Lower leg skin (tissue), 4 donors: Measurements from ENCODE around the gene NETO2. TPM values are rescaled to one million over a fixed set of nuclear protein-coding genes. Genes with fewer than 3 reads are reported as not detected.
"Not testable (repeated sequence)": the region's sequence is repeated elsewhere in the genome, so short reads cannot be mapped to it uniquely, and the experiment has no call there.

ENCODE experiments used
- DNase-seq, 2 donors: peaks; one replicate each; pipeline ENCODE4 v3.0.0-alpha.2; 2019; ENCODE audit warnings: low spot score in 2 of 2
- H3K4me3 ChIP-seq: fragments of 200-600 bp; sonication (generic); 2 replicates; pipeline ENCODE4 v1.5.1; 2017; ENCODE audit warnings: mild to moderate bottlenecking, low read depth; ENCODE audit not compliant: poor library complexity, severe bottlenecking
- POLR2A ChIP-seq, 2 donors: fragments of 450-650 bp; IDR thresholded peaks; one replicate each; pipeline ENCODE4 v1.6.1; 2016 to 2017; ENCODE audit warnings: antibody characterized with exemption in 2 of 2, mild to moderate bottlenecking in 1 of 2, moderate library complexity in 1 of 2
- WGBS, 2 donors: methylation state at CpG; one replicate each; pipeline ENCODE4 v1.1.5; 2018; 5-methylcytosine and 5-hydroxymethylcytosine counted together
- intact Hi-C: fragments of 100-400 bp; cut with DNase I; formaldehyde crosslinking; loops from one replicate; pipeline ENCODE4 v1.15.0; 2023; ENCODE audit warnings: low total_unique reads
- total RNA-seq, 4 donors: library from RNA; depleted of rRNA; stranded (reverse); fragments of >200 nt; gene quantifications; one replicate each; pipeline ENCODE4 v1.1.0, GENCODE V29; 2016
- TF ChIP-seq, protein P1 (sequence below), 3 donors: fragments of 450-650 bp; IDR thresholded peaks; one replicate each; pipeline ENCODE4 v1.5.1; 2016; ENCODE audit warnings: antibody characterized with exemption in 3 of 3, mild to moderate bottlenecking in 3 of 3, moderate library complexity in 2 of 3

Gene NETO2
- total RNA-seq, 4 donors from 2014 or later: 0.37 to 2.2 (median 1.1) TPM; not detected in 1

DNA sequence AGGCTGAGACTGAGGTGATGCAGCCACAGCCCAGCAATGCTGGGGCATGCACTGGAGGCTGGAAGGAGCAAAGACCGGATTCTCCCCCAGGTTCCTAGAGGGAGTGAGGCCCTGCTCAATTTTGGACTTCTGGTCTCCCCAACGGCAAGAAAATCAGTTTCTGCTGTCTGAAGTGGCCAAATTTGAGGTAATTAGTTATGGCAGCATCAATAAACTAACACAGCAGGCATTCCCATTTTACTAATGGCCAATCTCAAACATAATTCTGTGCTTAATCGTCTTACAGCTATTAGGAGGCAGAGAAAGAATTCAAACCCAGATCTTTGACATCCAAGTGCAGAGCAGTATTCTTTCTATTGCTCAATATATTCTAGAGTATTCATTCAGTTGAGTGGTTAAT lies 16.2 kb downstream of the NETO2 start:
- TF ChIP-seq, protein P1, sequence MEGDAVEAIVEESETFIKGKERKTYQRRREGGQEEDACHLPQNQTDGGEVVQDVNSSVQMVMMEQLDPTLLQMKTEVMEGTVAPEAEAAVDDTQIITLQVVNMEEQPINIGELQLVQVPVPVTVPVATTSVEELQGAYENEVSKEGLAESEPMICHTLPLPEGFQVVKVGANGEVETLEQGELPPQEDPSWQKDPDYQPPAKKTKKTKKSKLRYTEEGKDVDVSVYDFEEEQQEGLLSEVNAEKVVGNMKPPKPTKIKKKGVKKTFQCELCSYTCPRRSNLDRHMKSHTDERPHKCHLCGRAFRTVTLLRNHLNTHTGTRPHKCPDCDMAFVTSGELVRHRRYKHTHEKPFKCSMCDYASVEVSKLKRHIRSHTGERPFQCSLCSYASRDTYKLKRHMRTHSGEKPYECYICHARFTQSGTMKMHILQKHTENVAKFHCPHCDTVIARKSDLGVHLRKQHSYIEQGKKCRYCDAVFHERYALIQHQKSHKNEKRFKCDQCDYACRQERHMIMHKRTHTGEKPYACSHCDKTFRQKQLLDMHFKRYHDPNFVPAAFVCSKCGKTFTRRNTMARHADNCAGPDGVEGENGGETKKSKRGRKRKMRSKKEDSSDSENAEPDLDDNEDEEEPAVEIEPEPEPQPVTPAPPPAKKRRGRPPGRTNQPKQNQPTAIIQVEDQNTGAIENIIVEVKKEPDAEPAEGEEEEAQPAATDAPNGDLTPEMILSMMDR (IDR thresholded peaks at IDR 0.05): no peak
- no peak for TF ChIP-seq POLR2A (IDR thresholded peaks at IDR 0.05)
- DNase-seq: no peak
- H3K4me3 ChIP-seq: no peak overlapping the region
- 77 to 85% methylated on average over 3 of the region's 3 CpGs for WGBS, 2 donors
- intact Hi-C loops: no loop called here

DNA sequence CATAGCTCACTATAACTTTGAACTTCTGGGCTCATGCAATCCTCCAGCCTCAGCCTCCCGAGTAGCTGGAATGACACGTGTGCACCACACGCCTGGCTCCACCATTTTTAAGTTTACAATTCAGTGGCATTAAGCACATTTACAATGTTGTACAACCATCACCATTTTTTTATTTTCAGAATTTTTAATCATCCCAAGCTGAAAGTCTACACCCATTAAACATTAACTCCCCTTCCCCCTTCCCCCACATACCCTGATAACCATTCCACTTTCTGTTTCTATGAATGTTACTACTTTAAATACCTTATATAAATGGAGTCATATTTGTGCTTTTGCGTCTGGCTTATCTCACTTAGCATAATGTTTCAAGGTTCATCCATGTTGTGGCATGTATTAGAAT lies 18.0 kb downstream of the NETO2 start:
- intact Hi-C loops: no loop called here
- TF ChIP-seq POLR2A (IDR thresholded peaks at IDR 0.05): no peak
- TF ChIP-seq, protein P1 (IDR thresholded peaks at IDR 0.05): no peak
- no peak overlapping the region for H3K4me3 ChIP-seq
- whole genome bisulfite sequencing, 2 donors: 92 to 94% methylated on average over 4 of the region's 4 CpGs
- no peak for DNase-seq

DNA sequence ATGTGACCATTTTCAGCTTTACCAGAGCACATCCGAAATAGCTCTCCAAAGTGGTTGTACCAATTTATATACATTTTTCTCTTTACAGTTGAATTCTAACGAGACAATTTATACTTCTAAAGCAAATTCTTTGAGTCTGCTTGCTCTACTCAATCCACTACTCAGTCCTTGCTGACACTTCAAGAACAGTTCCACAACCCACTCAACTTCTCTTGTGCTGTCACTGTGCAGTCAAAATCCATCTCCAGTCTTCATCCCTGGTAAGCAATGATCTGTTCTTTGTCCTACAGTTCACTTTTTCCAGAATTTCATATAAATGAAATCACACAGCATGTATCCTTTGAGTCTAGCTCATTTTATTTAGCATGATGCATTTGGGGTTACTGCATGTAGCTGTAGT lies 30.6 kb downstream of the NETO2 start:
- intact Hi-C loops: no loop called here
- 92% methylated on average over 2 of the region's 2 CpGs for WGBS, 2 donors
- no peak for TF ChIP-seq POLR2A (IDR thresholded peaks at IDR 0.05)
- TF ChIP-seq, protein P1 (IDR thresholded peaks at IDR 0.05): no peak
- DNase-seq: no peak
- H3K4me3 ChIP-seq: no peak overlapping the region

DNA sequence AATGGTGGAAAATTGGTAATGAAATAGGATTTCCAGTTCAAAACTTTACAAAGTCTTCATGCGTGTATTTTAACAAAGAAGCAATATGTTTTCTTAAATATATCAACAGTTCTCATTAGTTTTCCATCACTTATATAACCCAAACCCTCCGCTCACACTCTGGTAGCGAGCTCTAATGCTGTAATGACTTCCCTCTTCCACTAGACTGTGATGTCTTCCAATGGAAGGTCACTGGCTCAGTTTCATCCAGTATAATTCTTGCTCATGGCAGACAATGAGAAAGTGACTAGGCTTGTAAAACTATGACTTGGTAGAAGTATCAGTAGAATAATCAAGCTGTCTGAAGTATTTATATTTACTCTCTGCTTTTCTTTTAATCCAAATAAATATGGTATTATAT lies 32.8 kb downstream of the NETO2 start:
- no peak overlapping the region for H3K4me3 ChIP-seq
- DNase-seq: no peak
- intact Hi-C loops: no loop called here
- 92 to 93% methylated on average over 3 of the region's 3 CpGs for WGBS, 2 donors
- no peak for TF ChIP-seq POLR2A (IDR thresholded peaks at IDR 0.05)
- TF ChIP-seq, protein P1 (IDR thresholded peaks at IDR 0.05): no peak

DNA sequence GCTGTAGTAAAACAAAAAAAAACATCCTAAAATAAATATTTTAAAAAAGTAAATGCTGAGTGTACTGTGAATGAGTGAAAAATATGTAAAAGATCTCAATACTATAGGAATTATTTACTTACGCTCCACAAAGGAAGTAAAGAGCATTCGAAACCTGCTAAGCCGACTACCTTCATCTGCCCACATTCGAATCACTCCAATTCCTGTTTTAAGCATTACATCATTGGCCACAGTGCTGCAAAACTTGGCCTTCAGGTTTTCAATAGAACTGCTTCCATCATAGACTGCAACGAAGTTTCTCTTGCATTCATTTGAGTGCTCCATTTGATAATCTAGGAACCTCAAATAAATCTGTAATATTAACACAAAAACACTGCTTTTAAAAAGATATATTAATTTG lies 34.4 kb downstream of the NETO2 start:
- intact Hi-C loops: no loop called here
- DNase-seq: no peak
- no peak for TF ChIP-seq POLR2A (IDR thresholded peaks at IDR 0.05)
- TF ChIP-seq, protein P1 (IDR thresholded peaks at IDR 0.05): no peak
- 75 to 79% methylated on average over 5 of the region's 5 CpGs for WGBS, 2 donors
- no peak overlapping the region for H3K4me3 ChIP-seq

DNA sequence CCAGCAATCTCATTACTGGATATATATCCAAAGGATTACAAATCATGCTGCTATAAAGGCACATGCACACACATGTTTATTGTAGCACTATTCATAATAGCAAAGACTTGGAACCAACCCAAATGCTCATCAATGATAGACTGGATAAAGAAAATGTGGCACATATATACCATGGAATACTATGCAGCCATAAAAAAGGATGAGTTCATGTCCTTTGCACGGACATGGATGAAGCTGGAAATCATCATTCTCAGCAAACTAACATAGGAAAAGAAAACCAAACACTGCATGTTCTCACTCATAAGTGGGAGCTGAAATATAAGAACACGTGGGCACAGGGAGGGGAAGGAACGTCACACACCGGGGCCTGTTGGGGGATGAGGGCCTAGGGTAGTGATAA lies 40.8 kb downstream of the NETO2 start:
- 92 to 96% methylated on average over 4 of the region's 4 CpGs for WGBS, 2 donors
- DNase-seq, H3K4me3 ChIP-seq, intact Hi-C loops: not testable (repeated sequence)

DNA sequence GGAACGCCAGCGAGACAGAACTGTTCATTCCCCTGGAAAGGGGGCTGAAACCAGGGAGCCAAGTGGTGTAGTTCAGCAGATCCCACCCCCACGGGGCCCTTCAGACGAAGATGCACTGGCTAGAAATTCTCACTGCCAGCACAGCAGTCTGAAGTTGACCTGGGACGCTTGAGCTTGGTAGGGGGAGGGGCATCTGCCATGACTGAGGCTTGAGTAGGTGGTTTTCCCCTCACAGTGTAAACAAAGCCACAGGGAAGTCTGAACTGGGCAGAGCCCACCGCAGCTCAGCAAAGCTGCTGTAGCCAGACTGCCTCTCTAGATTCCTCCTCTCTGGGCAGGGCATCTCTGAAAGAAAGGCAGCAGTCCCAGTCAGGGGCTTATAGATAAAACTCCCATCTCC lies 46.6 kb downstream of the NETO2 start:
- 84 to 86% methylated on average over 6 of the region's 6 CpGs for WGBS, 2 donors
- H3K4me3 ChIP-seq, DNase-seq, intact Hi-C loops: not testable (repeated sequence)
